Measurements from ENCODE around the gene ACOT9.

DNA sequence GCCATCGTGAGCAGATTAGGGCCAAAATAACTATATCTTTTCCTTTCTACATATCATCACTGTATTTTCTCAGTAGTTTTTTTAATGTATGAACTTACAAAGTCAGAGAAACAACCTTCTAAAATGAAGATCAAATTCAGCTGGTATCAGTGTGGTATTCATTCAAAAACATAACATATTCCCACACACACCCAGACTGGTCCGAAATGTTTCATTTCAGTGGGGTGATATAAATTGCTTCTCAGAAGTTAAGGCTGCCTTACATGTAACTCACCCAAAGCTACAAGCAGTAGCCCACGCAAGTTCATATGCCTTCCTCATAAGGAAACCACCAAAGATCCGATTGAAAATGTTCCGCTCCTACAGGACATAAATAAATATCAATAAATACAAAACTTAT, 37.8 kb downstream of the ACOT9 start:
- TF ChIP-seq GATA1 (IDR thresholded peaks at IDR 0.05; ENCODE audit: low read depth, low read length) (no peak), POLR2A (IDR thresholded peaks at IDR 0.05; ENCODE audit: low read length) (no peak)

All from erythroblast (primary cell).